Measurements from ENCODE around the gene XPO6.

The XPO6 gene

DNA sequence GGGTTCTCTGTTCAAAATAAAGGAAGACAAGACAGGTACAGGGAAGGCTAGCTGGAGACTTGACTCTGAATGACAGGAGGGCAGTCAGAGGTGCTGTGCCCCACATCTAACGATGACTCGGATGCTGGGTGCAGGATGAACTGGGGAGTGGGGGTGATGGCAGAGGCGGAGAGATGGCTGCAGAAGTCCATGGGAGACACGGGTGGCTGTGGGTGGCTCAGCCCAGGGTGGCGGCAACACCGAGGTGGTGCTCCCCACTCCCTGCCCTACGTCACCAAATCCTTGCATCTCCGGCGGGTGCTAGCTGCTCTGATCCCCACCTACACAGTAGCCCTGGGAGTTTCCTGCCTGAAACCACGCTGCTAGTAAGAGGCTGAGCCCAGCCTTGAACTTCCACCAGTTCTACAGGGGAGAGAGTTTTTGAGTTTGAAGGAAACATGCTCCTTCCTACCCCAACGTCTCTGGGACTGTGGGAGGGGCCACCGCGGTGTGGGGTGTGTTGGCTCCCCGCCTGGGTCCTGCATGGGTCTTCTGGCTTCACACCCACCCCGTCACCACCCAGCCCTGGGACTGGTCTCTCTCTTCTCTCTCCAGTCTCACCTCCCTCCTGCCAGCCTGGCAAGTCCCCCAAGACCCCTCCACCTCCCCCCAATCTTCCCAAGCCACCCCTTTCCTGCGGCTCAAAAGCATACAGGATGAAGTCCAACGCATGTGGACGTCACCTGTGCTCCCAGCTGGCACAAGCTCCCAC lies 152.8 kb downstream of the XPO6 start:
- no peak for DNase-seq

DNA sequence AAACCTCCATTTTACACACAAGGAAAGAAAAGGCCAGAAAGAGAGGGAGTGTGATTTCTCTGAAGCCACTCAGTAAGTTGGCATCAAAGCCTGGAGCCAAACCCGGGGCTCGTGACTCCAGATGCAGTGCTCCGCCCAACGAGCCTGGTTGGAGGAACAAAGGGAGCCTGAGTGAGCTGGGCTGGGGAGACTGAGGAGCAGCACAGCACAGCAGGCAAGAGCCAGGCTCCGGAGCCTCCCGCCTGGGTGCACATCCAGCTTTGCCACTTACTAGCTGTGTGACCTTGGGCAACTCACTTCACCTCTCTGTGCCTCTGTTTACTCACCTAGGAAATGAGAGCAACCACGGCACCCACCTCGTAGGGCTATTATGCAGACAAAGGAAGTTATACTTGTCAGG lies 153.8 kb downstream of the XPO6 start:
- DNase-seq, result no peak

DNA sequence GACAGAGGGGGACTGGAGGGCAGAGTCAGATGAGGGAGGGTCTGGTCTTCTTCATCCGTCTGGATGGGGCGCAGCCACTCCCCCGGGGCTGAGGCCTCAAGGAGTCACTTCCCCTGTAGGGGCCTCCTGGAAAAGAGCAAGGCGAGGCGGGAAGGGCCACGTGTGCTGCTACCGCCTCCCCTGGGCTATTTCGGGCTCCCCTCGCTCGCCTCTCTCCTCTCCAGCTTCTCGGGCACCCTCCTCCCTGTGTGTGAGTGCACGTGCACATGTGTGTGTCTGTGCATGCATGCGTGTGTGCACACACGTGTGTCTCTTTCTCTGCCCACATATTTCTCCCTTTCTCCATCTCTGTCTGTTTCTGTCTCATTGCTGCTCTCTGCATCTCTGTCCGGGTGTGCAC lies 158.3 kb downstream of the XPO6 start:
- no peak for DNase-seq

DNA sequence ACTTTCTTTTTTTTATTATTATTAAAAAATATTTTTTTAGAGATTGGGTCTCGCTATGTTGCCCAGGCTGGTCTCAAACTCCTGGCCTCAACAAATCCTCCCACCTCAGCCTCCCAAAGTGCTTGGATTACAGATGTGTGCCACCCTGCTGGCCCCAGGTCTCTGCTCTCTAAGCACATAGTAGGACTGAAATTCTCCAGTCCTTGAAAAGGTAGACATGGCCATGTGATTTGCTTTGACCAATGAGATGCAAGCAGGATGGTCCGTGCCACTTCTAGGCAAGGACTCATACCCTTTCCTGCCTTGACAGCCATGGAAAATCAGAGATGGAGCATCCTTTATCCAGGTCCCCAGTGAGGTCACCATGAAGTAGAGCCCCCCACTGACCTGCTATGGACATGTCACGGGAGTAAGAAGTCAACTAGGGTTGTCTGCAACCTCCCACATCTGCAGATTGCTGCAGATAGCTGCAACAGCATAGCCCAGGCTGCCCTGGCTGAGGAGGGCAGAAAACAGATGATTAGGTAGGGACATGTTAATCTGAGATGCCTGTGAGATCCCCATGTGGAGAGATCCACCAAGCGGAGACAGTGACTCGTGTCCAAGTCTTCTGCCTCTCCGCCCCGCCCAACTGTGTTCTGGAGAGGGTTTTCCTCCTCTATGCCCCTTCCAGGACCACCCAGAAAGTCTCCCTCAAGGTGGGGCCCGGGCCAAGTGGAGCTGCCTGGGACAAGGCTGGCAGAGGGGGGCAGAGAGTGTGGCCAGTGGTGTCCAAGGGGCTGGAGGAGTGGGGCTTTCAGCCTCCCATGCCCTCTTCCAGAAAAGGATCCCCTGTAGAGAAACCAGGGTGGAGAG lies 159.3 kb downstream of the XPO6 start:
- DNase-seq, result no peak

DNA sequence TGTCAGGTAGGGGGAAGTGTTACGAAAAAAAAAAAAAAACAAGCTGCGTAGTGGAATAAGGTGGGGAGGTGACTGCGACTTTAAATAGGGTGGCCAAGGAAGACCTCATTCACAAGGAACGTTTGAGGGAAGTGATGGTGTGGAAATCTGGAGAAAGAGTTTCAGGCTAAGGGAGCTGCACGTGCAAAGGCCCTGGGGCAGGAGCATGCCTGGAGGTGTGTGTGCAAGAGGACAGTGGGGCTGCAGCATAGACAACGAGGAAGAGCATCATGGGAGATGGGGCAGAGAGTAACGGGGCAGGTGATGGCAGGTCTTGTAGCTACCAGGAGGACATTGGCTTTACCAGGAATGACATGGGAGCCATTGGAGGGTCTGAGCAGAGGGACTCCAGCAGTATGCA lies 160.3 kb downstream of the XPO6 start:
- no peak for DNase-seq
